Neural crest cell (in vitro differentiated cells): ENCODE measurements around the gene CLCN3. TPM values are rescaled to one million over a fixed set of nuclear protein-coding genes. Genes with fewer than 3 reads are reported as not detected.

Experiments used
- DNase-seq: peaks from one replicate; pipeline ENCODE4 v3.0.0; 2021; ENCODE audit warnings: low read depth, mixed read lengths, low spot score
- H3K27ac Mint-ChIP-seq: one replicate; pipeline ENCODE4 v1.8.0; 2021; ENCODE audit warnings: mild to moderate bottlenecking, mixed read lengths; ENCODE audit not compliant: unreplicated experiment
- H3K27me3 Mint-ChIP-seq: 2 replicates; pipeline ENCODE4 v1.8.0; 2021; ENCODE audit warnings: low read depth, mild to moderate bottlenecking, mixed read lengths
- H3K36me3 Mint-ChIP-seq: 2 replicates; pipeline ENCODE4 v1.8.0; 2021; ENCODE audit warnings: low read depth, mild to moderate bottlenecking, mixed read lengths
- H3K4me1 Mint-ChIP-seq: 2 replicates; pipeline ENCODE4 v1.8.0; 2021; ENCODE audit warnings: mixed read lengths
- H3K4me3 Mint-ChIP-seq: one replicate; pipeline ENCODE4 v1.8.0; 2021; ENCODE audit warnings: mild to moderate bottlenecking, mixed read lengths
- H3K9me3 Mint-ChIP-seq: 2 replicates; pipeline ENCODE4 v1.8.0; 2021; ENCODE audit warnings: mixed read lengths
- CTCF ChIP-seq: fragments of 200-600 bp; sonication (generic); conservative IDR thresholded peaks from 2 replicates; pipeline ENCODE4 v1.5.0; 2021; ENCODE audit warnings: antibody characterized with exemption, mild to moderate bottlenecking
- total RNA-seq: library from RNA; stranded (reverse); gene quantifications from 2 replicates; pipeline ENCODE4 v1.2.1, GENCODE V29; 2021

CLCN3 gene
- total RNA-seq, 1 donor from 2014 or later, result 38.0 TPM

DNA sequence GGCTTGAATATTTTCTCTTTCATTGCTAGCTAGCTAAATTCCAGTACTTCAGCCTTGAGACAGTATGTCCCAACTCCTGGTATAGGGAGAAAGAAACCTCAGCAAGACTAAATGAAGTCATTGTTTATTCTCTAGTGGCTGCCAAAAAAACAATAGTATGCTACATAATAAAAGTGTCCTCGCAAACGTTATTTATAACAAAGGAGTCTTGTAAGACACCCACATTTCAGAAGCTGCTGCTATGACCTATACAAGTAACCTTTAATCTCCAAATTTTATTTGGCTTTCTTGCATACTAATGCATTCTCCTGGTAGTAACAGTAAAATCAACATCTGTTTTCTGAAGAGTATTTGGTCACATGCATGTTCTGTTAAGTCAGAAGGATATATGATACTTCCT, 36.8 kb upstream of the CLCN3 start:
- peaks cover 8% of the 10 kb centered on the region for H3K36me3 Mint-ChIP-seq
- H3K27me3 Mint-ChIP-seq, result no peaks in the 10 kb centered on the region
- no peak overlapping the region for H3K4me3 Mint-ChIP-seq
- no peak for TF ChIP-seq CTCF
- H3K27ac Mint-ChIP-seq, result no peak overlapping the region
- DNase-seq, result no peak
- no peaks in the 10 kb centered on the region for H3K9me3 Mint-ChIP-seq
- H3K4me1 Mint-ChIP-seq, result peaks cover 17% of the 10 kb centered on the region

GRCh38 chr4:169593050-169593560, 27.3 kb upstream of the CLCN3 start:
- DNase-seq, result no peak
- Mint-ChIP-seq H3K27ac (no peak overlapping the region), H3K36me3 (peaks cover 4% of the 10 kb centered on the region), H3K27me3 (no peaks in the 10 kb centered on the region), H3K4me3 (no peak overlapping the region), H3K9me3 (no peaks in the 10 kb centered on the region), H3K4me1 (no peaks in the 10 kb centered on the region)
- TF ChIP-seq CTCF, result no peak

DNA sequence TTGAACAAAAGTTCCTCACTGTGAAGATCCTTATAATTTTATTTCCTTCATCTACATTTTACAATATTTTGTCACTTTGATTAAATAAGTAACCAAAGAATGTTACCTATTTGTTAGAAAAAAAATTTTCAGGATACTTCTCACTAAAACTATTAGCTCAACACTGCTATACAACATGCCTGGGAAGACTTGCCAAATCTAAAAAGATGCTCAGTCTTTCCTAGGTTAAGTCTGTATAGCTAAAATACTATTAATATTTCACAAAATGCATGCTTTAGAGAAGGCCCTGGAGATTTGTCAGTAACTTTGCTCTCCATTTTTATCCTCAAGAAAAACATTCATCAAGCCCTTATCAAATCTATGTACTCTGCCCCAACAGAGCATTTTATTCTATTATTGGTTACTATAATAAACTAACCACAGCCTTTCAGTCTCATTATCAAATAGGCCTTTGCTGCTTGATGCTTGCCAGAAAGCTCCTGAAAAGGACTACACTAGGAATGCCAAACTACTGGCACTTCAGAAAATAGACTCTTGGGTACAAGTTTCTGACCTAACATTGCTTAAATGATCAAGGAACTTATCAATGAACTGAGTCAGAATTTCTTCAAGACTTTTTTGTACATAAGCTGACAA, 25.7 kb upstream of the CLCN3 start:
- Mint-ChIP-seq H3K27me3 (no peaks in the 10 kb centered on the region), H3K4me3 (no peak overlapping the region), H3K27ac (no peak overlapping the region), H3K4me1 (no peaks in the 10 kb centered on the region), H3K9me3 (no peaks in the 10 kb centered on the region), H3K36me3 (peaks cover 4% of the 10 kb centered on the region)
- no peak for TF ChIP-seq CTCF
- DNase-seq, result no peak

- Mint-ChIP-seq H3K36me3 (no peaks in the 10 kb centered on the region), H3K27me3 (no peaks in the 10 kb centered on the region), H3K4me3 (no peak overlapping the region), H3K9me3 (no peaks in the 10 kb centered on the region), H3K27ac (no peak overlapping the region), H3K4me1 (peaks cover 5% of the 10 kb centered on the region)
- TF ChIP-seq CTCF, result no peak
- no peak for DNase-seq
Measured at GRCh38 chr4:169601016-169601771, 19.2 kb upstream of the CLCN3 start.

DNA sequence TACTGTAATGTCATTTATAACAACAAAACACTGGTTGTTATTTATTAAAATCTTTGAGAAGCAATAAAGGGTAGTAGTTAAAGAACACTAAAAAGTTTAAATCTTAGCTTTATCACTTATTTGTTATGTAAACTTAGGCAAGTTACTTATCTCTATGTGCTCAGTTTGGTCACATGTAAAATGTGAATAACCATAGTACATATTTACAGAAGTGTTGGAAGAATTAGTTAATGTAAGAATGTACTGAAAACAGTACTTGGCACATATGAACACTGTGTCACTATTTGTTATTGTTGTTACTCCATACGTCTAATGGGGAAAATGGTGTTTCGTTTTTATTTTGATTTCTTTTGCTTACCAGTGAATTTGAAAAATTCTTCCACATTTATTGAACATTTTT, 17.1 kb upstream of the CLCN3 start:
- Mint-ChIP-seq H3K4me3 (no peak overlapping the region), H3K4me1 (peaks cover 11% of the 10 kb centered on the region), H3K9me3 (no peaks in the 10 kb centered on the region), H3K27ac (no peak overlapping the region), H3K27me3 (no peaks in the 10 kb centered on the region), H3K36me3 (no peaks in the 10 kb centered on the region)
- no peak for TF ChIP-seq CTCF
- DNase-seq, result no peak
